ENCODE data around the gene EYA2.

EYA2 gene

DNA sequence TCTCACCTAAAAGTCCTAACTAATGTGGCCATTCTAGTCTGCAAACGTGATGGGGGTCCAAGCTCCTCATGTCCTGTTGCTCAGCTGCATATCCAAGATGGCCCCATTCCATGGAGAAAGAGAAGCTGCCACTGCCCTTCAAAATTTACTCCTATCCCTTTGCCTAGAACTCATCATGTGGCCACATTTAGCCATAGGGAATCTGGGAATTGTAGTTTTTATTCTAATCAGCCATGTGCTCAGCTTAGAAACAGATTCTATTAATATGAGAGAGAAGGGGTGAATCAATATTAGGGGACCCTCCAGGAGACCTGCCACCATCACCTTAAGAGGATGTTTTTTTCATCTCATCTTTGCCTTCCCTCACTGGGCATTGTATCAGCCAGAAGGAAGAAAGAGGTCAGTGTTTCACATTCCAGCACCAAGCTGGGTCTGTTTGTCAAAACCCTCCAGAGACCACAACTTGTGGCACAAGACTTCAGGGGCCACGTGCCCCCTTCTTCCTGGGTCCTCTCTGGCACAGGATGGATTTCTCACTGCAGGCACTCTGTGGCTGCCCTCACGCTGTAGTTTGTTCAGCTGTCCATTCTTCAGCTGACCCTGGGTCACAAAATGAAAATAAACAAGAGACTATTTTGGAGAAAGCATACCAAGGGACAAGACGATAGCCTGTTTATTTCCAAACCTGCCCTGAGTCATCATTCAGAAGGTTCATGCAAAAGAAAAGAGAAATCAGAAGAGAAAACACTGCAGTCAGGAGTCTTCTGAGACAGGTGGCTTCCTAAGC lies 172.0 kb downstream of the EYA2 start:
- no peak for DNase-seq (ENCODE audit: low read depth in 2 of 2)

DNA sequence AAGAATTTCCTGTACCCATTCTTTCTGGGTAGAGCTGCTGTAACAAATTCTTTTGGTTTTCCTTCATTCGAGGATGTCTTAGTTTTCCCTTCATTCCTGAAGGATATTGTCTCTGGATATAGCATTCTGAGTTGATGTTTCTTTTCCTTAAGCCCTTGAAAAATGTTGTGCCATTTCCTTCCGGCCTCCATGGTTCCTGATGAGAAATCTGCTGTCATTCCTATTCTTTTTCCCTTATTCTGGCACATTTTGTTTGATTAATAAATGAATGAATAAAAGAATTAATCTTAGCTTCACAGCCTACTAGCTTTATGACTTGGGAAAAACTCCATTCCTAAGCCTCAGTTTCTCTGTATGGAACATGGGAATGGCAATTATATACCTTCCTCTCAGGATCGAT lies 173.1 kb downstream of the EYA2 start:
- no peak for DNase-seq (ENCODE audit: low read depth in 2 of 2)

DNA sequence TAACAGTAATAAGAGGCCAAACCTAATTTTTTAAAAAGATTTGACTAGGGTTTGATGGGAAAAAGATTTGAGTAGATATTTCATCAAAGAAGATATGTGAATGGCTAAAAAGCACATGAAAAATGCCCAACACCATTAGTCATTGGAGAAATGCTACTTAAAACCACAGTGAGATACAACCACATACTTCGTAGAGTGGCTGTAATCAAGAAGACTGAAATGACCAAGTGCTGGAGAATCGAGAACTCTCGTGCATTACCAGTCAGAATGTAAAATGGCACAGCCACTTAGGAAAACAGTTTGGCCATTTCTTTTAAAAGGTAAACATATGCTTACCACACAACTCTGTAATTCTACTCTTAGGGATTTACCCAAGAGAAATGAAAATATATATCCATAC lies 175.5 kb downstream of the EYA2 start:
- DNase-seq (ENCODE audit: low read depth in 2 of 2): no peak

DNA sequence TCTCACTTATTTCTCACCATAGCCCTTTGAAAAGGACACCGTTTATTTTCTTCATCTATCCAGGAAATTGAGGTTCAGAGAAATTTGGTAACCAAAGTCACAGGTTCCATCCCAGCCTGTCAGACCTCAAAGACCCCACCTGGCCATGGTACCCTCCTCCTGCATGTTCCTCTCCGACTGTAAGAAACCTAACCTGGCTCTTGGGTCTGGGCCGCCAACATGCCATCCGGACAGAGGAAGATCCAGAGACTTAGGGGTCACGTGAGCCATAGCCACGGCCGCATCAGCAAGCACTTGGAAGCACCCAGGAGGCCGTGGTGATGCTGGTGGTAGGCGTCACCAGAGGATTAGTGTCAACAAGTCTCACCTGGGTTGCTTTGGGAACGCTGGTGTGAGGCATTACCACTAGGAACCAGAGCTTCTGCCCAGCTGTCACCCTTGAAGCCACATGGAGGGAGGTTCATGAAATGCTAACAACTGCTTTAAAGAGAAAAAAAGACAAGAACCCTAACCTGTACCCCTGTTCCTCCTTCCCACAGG lies 177.1 kb downstream of the EYA2 start:
- no peak for DNase-seq (ENCODE audit: low read depth in 2 of 2)

DNA sequence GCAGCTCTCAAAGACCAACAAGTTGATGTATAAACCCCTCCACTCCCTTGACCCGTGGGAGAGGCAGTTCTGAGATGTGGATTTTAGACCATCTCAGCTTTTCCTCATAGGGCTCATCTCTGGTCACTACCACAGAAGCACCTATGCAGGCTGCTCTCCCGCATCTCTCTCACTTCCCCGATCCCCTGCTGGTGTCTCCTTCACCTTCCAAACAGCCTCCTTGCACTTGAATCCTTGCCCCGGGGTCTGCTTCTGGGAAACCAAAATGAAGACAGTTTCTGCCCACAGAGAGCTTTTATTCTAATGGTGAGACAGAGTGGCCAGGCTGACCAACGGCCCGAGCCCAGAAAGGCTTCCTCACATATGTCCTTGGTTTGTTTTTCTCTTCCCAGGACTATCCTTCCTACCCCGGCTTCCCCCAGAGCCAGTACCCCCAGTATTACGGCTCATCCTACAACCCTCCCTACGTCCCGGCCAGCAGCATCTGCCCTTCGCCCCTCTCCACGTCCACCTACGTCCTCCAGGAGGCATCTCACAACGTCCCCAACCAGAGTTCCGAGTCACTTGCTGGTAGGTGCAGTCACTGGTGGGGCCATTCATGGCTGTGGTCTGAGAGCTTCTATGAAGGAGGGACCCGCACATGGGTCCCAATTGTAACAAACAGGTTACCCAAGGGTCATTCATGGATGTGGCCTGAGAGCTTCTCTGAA lies 179.3 kb downstream of the EYA2 start:
- no peak for DNase-seq (ENCODE audit: low read depth in 2 of 2)

DNA sequence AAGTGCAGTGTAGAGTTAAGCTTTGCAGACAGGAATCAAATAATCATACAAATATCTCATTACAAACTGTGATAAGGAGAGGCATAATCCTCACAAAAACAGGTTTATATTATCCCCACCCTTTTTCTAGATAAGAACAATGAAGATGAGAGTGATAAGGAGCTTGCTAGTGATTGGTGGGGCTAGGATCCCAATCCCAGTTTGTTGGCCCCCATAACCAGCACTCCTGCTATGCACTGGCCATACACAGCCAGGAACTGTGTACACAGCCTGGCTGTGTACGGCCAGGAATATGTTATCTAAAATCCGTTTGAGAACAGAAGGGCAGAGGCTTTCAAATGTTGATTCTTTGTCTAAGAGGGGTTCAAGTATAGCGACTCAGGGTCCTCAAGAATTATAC lies 180.6 kb downstream of the EYA2 start:
- no peak for DNase-seq (ENCODE audit: low read depth in 2 of 2)

DNA sequence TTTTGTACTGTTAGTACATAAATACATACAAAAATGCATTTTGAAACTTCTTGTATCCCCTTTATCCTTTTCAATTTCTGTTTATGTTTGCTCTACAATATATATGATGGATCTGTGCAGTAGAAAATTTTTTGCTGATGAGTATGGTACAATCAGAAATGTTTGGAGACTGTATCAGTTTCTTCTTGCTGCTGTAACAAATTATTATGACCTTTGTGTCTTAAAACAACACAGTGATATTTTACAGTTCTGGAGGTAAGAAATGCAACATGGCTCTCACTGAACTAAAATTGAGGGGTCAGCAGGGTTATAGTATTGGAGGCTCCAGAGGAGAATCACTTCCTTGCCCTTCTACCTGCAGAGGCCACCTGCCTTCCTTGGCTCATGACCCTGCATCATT lies 184.4 kb downstream of the EYA2 start:
- DNase-seq (ENCODE audit: low read depth in 2 of 2): no peak

DNA sequence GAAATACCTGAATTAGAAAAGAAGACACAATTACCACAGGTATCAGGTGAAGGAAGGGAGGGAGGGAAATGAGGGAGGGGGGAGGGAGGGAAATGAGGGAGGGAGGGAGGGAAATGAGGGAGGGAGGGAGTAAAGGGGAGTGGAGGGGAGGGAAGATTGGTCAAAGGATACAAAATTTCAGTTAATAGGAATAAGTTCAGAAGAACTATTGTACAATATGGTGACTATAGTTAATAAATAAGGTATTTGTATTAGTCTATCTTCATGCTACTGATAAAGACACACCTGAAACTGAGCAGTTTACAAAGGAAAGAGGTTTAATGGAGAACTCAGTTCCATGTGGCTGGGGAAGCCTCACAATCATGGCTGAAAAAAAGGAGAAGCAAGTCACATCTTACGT lies 185.7 kb downstream of the EYA2 start:
- DNase-seq (ENCODE audit: low read depth in 2 of 2): no peak

DNA sequence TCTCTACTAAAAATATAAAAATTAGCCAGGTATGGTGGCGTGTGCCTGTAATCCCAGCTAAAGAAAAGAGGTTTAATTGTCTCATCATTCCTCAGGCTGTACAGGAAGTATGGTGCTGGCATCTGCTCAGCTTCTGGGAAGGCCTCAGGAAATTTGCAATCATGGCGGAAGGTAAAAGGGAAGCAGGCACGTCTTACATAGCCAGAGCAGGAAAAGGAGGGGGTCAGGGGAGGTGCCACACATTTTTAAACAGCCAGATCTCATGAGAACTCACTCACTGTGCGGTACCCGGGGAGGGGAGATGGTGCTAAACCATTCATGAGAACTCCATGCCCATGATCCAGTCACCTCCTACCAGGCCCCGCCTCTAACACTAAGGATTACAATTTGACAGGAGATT lies 191.7 kb downstream of the EYA2 start:
- DNase-seq (ENCODE audit: low read depth in 2 of 2): no peak

DNA sequence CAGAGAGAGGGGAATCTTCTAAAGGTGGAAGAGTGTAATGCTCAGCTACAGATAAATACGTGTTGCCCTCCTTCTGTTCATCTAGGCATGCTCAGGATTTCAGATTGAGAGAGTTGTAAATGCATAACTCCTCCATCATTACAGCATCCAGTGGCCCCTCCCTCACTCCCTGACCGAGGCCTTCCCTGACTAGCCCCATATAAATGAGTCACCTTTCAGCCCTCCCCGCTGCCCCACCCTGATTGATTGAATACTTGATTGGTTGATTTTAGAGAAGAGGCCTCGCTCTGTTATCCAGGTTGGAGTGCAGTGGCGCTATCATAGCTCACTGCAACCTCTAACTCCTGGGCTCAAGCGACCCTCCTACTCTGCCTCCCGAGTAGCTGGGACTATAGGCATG lies 193.7 kb downstream of the EYA2 start:
- DNase-seq (ENCODE audit: low read depth in 2 of 2): no peak

DNA sequence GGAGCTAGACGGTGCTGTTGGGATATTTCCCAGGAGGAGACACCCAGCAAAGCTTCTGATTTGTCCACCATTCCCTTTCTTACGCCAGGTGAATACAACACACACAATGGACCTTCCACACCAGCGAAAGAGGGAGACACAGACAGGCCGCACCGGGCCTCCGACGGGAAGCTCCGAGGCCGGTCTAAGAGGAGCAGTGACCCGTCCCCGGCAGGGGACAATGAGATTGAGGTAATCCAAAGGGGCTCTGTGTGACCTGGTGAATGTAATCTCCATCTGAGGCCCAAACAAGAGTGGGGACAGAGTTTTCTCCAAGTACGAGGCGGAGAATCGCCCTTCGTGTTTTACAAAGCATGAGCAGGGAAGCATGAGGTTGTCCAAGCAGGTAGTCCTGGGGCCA lies 194.5 kb downstream of the EYA2 start:
- no peak for DNase-seq (ENCODE audit: low read depth in 2 of 2)

DNA sequence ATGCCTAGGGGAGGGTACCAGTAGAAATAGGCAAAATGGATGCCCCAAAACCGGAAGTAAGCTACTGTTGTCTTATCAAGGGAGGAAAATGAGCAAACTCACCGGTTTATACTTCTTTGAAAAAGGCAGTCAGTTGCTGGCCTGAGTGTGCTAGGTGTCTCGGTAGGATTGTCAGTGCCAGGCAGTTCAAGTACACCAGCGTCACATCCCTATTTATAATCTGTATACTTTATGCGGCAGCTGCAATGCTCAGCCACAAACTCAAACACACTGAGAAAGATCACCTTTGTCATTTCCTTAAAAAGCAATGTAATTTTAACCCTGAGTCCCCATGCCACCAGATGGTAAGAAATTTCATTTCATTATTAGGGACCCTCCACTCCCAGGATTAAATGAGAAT lies 196.2 kb downstream of the EYA2 start:
- no peak for DNase-seq (ENCODE audit: low read depth in 2 of 2)

DNA sequence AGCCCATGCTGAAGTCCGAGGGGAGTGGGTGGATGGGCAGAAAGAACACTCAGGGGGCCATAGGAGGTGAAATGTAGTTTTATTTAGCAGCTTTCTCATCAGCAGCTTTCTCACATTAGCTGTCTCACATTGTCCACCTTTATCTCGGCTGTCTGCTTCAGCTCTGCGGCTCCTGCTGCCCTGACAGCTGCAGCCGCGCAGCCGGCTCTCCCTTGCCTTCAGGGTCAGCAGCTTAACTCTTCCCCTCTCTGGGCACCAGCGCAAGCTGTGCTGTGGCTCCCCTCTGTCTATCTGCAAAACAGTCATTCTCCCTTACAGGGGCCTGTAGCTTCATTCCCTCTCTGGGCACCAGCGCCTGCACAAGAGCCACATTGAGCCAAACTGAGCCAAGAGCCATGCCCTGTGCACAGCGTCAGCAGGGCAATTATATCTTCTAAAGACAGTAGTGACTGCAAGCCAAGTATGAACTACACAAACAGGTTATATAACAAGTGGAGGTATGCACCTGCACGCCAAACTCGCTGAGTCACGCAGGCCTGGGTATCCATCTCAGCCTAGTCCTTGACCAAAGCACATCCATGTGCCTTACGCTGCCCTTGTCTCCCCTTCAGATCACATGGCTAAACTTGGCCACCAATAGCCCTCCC lies 198.8 kb downstream of the EYA2 start:
- DNase-seq (ENCODE audit: low read depth in 2 of 2): no peak

DNA sequence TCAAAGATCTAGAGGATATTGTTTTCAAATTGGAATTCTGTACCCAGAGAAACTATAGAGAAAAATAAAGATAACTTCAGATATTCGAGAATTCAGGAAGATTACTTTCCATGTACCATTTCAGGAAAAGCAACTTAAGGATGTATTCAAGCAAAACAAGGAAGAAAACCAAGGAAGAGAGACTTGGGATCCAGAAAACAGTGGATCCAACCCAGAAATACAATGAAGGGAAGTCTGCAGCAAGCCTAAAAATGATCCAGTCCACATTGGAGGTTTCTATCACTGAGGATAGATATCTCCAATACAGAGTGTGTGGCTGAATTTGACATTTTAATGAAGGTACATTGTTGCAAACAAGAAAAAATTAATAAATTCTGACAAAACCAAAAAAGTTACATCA lies 201.0 kb downstream of the EYA2 start:
- no peak for DNase-seq (ENCODE audit: low read depth in 2 of 2)

DNA sequence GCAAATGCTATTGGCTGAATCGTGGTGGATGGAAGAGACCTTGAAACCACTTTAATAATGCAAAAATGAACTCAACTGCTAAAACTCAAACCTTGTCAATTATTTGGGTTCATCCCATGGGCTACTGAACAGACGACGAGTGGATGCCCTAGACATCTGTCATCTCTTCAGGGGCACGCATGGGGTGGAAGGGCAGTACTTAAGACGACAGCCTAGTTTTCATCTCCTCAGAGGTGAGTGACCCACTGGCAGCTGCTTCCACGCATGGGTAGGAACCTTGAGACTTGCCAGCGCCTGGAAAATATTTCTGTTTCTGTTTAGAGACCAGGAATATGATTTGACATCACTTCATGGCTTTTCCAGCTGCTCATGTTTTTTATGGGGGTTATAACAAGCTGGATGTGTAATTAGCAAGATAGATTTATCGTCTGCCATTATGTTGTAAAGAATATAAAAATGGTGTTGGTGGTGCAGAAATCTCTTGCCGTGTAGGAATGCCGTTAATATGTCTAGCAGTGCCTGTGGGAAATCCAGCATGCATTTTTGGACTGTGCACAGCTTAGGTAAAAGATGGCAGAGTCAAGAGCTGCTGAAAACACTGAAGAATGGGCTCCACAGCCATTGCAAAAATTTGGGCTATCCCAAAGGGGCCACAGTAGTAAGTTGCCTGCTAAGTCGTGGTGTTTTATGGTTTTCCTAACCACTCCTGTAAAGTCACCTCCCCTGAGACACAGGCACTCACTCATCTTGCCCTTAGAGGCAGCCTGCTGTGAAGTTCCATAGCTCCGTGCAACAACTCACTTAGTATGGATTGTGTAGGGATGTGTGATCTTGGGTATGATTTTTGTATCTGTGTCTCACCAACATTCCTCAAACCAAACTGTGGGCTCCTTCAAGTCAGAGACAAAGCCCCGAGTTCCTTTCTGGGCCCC lies 203.3 kb downstream of the EYA2 start:
- DNase-seq (ENCODE audit: low read depth in 2 of 2): no peak

DNA sequence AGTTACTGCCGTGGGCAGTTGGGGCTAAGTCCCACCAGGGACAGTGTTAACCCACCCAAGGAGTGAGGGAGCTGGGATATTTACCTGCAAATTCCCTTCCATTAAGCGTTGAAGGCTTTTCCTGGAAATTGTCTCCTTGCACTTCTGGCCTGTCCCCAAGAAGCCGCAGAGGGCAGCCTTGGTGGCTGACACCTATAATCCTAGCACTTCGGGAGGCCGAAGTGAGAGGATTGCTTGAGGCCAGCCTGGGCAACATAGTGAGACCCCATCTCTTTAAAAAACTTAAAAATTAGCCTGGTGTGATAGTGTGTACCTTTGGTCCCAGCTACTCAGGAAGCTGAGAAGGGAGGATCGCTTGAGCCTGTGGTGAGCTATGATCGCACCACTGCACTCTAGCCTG lies 204.4 kb downstream of the EYA2 start:
- no peak for DNase-seq (ENCODE audit: low read depth in 2 of 2)

DNA sequence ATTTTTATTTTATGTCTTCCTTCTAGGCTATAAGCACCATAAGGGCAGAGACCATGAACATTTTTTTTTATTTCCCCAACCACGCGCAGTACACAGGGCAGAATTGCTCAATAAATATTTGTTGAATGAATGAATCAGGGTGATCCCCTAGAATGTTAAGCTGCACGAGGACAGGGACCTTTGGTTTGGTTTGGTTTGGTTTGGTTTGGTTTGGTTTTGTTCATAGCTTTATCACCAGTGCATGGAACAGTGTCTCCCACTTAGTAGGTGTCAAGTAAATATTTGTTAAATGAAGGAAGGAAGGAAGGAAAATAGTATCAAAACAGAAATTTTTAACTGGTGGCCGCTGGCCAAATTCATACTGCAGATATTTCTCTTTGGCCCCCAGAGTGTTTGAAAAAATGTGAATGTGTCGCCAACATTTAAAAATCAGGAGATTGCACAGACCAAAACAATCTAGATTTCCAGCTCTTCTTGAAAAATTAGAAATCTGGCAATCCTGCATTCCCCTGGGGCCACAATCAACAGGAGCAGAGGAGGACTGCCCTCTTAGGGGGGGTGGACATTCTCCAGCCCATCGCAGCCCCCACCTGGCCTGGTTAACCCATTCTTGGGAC lies 205.3 kb downstream of the EYA2 start:
- DNase-seq (ENCODE audit: low read depth in 2 of 2): no peak

DNA sequence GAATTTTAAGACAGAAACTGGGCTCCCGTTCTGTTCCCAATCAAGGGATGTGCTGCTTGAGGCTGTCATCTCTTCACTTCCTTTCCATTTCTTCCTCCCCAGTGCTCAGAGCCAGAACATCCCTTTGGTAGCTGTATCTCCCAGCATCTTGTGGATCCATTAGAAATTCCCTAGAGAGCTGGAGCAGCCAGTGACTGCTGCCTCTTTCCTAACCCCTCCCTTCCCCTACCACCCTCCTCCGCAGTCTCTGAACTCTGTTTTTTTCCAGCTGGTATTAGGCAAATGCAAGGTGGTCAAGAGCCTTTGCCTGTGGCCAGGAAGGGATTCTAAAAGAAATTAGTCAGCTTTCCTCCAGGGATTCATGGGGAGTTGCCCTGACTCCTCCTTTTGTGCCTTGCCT lies 208.0 kb downstream of the EYA2 start:
- no peak for DNase-seq (ENCODE audit: low read depth in 2 of 2)

DNA sequence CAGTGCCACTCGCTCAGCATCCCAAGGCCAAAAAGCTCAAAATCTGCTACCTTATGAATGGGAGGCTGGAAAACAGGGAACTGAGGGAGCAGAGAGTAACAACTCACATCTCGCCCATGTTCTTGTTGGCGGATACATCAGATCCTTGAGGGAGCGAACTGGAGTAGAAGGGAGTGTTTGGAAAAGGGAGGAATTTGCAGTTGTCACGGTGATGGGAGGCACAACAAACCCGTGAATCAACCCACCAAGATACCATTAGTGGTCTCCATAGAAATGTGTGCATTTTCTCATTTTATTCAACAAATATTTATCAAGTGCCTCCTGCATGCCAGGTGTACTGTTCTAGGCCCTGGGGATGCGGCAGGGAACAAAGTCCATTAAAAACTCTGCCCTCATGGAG lies 212.1 kb downstream of the EYA2 start:
- no peak for DNase-seq (ENCODE audit: low read depth in 2 of 2)

DNA sequence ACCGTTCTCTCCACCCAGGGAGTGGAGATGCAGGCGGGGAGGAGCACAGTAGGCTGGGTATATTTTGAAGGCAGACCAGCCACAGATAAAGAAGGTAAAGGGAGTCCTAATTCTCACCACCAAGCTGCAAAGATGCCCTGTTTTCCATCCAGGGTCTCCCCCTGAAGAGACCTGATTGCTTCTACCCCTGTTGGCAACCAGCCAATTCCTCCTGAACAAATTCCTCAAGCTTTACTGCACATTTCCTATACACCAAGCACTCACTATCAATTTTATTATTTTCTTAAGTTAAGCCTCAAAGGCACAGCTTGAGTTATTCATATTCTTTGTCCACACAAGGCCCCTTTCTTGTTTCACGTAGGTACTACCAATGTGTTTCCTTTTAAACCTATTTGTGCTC lies 214.4 kb downstream of the EYA2 start:
- DNase-seq (ENCODE audit: low read depth in 2 of 2): no peak

DNA sequence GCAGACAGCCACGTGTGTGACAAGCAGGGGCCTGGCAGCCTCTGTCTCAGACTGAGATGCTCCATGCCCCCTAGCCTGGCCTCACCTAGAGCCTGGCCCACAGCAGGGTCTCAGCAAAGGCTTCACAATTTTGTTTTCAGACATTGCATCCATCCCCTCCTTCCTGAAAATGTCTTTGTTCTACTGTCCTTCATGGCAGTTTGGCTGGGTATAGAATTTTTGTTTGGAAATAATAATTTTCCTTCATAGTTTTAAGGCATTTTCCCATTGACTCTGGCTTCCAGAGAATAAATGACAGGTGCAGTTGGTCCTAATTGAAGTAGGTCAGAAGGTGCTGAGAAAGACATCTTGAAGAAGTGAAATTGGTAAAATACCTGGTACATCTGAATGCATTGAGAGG lies 216.2 kb downstream of the EYA2 start:
- DNase-seq (ENCODE audit: low read depth in 2 of 2): no peak

Data from stimulated activated CD4-positive, alpha-beta T cell treated with anti-CD3 and anti-CD28 coated beads, Interleukin-1b, Interleukin-23, amount 100 ng/mL, for 4 hours (primary cell).